GM10847 (cell line): ENCODE measurements around the gene FAM174A.

Experiments
- POLR2A ChIP-seq: IDR thresholded peaks from 2 replicates; pipeline ENCODE4 v1.6.1; 2011; ENCODE audit not compliant: insufficient read length; ENCODE audit errors: extremely low read depth

Gene FAM174A

DNA sequence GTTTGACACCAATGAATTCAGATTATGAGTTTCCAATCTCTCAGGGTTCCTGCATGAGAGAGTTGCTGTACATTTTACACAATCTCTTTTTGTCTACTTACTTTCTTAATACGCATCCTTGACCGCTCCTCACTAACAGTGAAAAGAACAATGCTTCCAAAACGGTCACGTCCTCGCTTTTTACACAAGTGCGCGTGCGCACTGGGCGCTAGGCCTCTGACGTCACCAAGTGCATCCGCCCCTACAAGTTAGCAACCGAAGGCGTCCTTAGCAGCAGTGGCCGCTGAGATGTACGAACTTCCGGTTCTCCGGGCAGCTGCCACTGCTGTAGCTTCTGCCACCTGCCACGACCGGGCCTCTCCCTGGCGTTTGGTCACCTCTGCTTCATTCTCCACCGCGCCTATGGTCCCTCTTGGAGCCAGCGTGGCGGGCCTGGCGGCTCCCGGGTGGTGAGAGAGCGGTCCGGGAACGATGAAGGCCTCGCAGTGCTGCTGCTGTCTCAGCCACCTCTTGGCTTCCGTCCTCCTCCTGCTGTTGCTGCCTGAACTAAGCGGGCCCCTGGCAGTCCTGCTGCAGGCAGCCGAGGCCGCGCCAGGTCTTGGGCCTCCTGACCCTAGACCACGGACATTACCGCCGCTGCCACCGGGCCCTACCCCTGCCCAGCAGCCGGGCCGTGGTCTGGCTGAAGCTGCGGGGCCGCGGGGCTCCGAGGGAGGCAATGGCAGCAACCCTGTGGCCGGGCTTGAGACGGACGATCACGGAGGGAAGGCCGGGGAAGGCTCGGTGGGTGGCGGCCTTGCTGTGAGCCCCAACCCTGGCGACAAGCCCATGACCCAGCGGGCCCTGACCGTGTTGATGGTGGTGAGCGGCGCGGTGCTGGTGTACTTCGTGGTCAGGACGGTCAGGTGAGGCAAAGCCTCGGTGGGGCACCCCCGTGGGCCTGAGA is at the start of gene FAM174A:
Gene FAM174A, plus strand, starts transcription at position 315 of the 946 bp plus-strand sequence. Its CDS starts 157 bp downstream, at position 472.
- TF ChIP-seq POLR2A, result peak; percentile 38

- TF ChIP-seq POLR2A, result no peak
Measured at GRCh38 chr5:100493996-100494395, 41.2 kb upstream of the FAM174A start.

DNA sequence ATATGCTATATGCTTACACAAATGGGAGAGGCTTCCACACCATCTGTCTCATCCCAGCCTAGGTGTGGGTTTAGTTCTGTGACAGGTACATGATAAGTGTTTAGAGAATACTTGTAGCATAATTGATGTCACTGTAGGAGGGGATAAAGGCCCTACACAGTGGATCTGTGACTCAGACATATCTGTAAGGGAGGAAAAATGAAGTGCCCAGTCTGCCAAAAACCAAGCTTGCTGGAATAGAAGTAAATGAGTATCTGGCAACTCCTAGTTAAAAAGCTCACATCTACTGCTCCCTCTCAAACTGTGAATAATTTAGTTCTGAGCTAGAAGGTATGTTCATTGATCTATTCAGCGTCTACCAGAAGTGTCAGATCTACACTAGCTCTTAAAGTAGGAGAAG is 38.9 kb upstream of the FAM174A start:
- TF ChIP-seq POLR2A, result no peak

GRCh38 chr5:100502684-100503083 is 32.5 kb upstream of the FAM174A start:
- no peak for TF ChIP-seq POLR2A

GRCh38 chr5:100505984-100506670 is 29.0 kb upstream of the FAM174A start:
- TF ChIP-seq POLR2A, result no peak

DNA sequence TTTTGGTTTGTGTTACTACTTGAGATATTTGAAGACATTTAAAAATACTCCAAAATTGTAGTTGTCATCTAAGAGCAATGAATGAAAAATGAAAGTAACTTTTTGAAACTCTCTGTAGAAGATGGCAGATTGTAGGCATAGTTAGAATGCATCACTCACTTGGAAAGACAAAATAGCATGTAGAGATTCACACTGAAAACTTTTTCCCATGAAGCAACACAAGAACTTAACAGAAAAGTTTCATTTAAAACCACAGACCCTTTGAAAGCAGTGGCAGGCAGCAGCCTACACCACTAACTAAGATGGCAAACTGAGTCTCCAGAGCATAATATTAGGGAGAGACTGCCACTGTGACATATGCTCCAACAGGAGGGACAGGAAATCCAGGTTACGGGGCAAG is 18.9 kb upstream of the FAM174A start:
- no peak for TF ChIP-seq POLR2A

DNA sequence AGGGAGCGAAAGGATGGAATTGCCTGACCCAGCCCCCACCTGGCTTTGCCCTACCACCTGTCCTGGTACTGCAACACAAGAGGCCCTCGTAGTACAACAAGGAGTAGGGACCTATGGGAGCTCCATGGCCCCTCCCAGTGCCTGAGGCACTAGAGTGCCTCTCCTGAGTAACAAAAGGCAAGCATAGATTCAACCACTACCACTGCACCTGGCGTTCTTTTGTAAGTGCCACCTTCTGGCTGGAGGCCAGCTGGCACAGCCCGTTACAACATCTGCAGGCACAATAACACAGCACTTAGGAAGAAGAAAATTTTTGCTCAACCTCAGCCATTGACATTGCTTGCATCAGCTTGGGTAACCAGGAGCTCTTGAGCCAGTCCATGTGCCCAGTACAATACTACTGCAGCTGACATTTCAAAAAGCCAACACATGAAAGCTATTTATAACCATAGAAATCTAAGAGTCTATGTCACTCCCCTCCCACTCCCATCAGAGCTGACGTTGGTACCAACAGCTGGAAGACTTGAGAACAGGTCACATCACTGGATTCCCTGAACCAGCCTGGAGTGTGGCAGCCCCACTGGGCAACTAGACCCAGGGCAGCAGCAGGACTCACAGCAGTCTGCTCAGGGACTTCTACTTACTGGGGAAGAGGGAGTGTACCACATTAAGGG is 17.7 kb upstream of the FAM174A start:
- TF ChIP-seq POLR2A, result no peak

DNA sequence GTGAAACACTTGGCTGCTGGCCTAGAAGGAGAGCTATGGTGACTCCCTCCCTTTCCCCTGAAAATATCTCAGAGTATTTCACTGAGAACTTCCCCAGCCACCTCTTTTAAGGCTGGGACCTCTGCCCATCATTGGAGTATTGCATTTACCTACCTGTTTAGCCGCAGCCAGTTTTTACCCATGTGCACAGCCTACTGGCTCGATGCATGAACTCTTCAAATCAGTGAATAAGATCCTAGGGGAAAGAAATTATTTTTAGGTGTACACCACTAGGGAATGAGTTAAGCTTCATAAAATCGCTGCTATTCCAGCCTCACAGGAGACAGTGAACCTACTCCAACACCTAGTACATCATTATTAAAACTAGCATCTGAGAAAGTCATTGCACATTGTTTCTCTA is 16.8 kb upstream of the FAM174A start:
- TF ChIP-seq POLR2A, result no peak

GRCh38 chr5:100519075-100519474 is 16.1 kb upstream of the FAM174A start:
- no peak for TF ChIP-seq POLR2A

GRCh38 chr5:100520348-100520747 is 14.8 kb upstream of the FAM174A start:
- no peak for TF ChIP-seq POLR2A

- TF ChIP-seq POLR2A, result no peak
Measured at GRCh38 chr5:100537946-100538345, 2.8 kb downstream of the FAM174A start.

DNA sequence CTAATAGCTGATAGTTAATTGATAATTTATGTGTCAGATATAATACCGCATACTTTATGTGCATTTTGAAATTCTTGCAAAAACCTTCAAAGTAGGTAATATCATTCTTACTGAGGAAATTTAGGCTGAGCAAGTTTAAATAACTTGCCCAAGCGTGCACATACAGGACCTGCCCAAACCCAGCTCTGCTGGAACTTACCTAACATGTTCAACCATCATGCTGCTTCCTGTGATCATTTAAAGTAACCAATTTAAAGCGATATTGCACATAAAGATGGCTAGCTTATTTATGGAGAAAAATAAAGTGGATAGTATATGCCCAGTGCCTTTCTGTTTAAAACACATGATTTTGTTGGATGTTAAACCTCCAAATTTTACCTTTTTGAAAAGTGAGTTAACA is 4.3 kb downstream of the FAM174A start:
- no peak for TF ChIP-seq POLR2A

DNA sequence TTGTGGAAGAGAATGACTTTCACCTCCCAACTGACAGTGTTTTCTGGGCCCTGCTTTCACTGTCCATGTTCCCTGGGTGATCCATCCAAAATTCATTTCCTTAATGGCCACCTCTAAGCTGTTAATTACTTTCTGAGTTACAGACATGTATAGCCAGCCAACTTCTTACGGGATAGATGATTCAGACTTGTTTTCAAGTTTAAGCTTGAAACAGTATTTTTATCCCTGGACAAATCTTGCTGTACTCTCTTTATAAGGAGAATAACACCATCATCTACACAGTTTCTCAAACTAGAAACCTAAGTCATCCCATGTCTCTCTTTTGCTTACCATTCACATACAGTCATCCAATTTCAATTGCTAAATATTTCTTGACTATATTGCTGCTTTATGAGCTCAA is 6.9 kb downstream of the FAM174A start:
- no peak for TF ChIP-seq POLR2A

DNA sequence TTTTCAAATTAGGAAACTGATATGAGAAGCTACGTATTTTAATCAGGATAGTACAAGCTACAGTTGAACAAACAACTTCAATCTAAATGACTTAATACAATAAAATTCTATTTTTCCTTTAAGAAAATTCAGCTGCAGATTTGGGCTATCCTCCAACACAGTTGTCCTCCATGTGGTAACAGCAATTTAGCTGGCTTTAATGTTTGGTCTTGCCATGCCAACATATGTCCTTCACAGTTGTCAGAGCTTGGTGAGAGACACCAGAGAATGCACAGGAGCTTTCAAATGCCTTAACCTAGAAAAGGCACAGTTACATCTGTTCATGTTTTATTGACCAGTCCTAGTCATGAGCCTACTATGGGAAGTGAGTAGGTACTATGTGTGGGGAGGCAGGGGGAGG is 10.8 kb downstream of the FAM174A start:
- no peak for TF ChIP-seq POLR2A

- TF ChIP-seq POLR2A, result no peak
Measured at GRCh38 chr5:100550531-100551051, 15.4 kb downstream of the FAM174A start.
